HepG2 (cell line): ENCODE measurements around the gene SPSB2. TPM values are rescaled to one million over a fixed set of nuclear protein-coding genes. Genes with fewer than 3 reads are reported as not detected.
A peak's percentile ranks its signal among the peaks of the same experiment; 100 is the strongest.

ENCODE experiments used
- AHR ChIP-seq: IDR thresholded peaks from 2 replicates; pipeline ENCODE4 v1.6.1; 2018; ENCODE audit warnings: missing genetic modification reagents, missing compliant biosample characterization
- AKNA ChIP-seq: sonication (generic); formaldehyde crosslinking; IDR thresholded peaks from 2 replicates; pipeline ENCODE4 v1.4.0; 2020; ENCODE audit warnings: missing genetic modification reagents, borderline replicate concordance
- DDIT3 ChIP-seq: sonication (generic); formaldehyde crosslinking; IDR thresholded peaks from 2 replicates; pipeline ENCODE4 v1.4.0; 2020; ENCODE audit warnings: mild to moderate bottlenecking, missing genetic modification reagents
- MTERF4 ChIP-seq: sonication (generic); formaldehyde crosslinking; IDR thresholded peaks from 2 replicates; pipeline ENCODE4 v1.8.0; 2023; ENCODE audit warnings: mild to moderate bottlenecking, missing genetic modification reagents
- MTF1 ChIP-seq: sonication (generic); formaldehyde crosslinking; IDR thresholded peaks from 2 replicates; pipeline ENCODE4 v1.5.0; 2020; ENCODE audit warnings: missing genetic modification reagents
- REL ChIP-seq: sonication (generic); formaldehyde crosslinking; conservative IDR thresholded peaks from 2 replicates; pipeline ENCODE4 v1.8.0; 2022; ENCODE audit warnings: mild to moderate bottlenecking, missing genetic modification reagents, moderate library complexity
- RFX1 ChIP-seq: fragments of 450-650 bp; IDR thresholded peaks from 2 replicates; pipeline ENCODE4 v1.6.1; 2017
- SIX1 ChIP-seq: sonication (generic); formaldehyde crosslinking; IDR thresholded peaks from 2 replicates; pipeline ENCODE4 v1.4.0; 2020; ENCODE audit warnings: missing genetic modification reagents, borderline replicate concordance
- TCF12 ChIP-seq, 2 experiments: fragments of 450-650 bp in 1 of 2; sonication (generic) in 1 of 2; formaldehyde crosslinking in 1 of 2; IDR thresholded peaks; 2 replicates each; pipeline versions ENCODE4 v1.6.1 to v1.8.0; 2017 to 2022; ENCODE audit warnings: antibody characterized with exemption in 1 of 2, mild to moderate bottlenecking in 1 of 2, missing genetic modification reagents in 1 of 2, moderate library complexity in 1 of 2
- ZFAT ChIP-seq: sonication (generic); formaldehyde crosslinking; conservative IDR thresholded peaks from 2 replicates; pipeline ENCODE4 v1.8.1; 2023; ENCODE audit warnings: missing genetic modification reagents, inconsistent platforms
- ZNF510 ChIP-seq: sonication (generic); formaldehyde crosslinking; IDR thresholded peaks from 2 replicates; pipeline ENCODE4 v1.4.0; 2020; ENCODE audit warnings: low read depth, mild to moderate bottlenecking, missing genetic modification reagents
- ZNF652 ChIP-seq: IDR thresholded peaks from 2 replicates; pipeline ENCODE4 v1.6.1; 2016; ENCODE audit warnings: low read depth, borderline replicate concordance
- polyA plus RNA-seq, 8 experiments: library from polyadenylated mRNA; depleted of rRNA in 3 of 8; stranded (reverse) in 7 of 8; unstranded in 1 of 8; fragments of >200 nt; fragmentation: Illumina TruSeq in 4 of 8; extraction: Trizol in 4 of 8; gene quantifications; 2 replicates each; pipeline versions ENCODE4 v1.2.1 to v1.2.3, GENCODE V29; 2011 to 2016; ENCODE audit warnings: low read depth in 4 of 8, missing spikeins in 1 of 8, mixed read lengths in 1 of 8; ENCODE audit not compliant: insufficient read depth in 1 of 8
- total RNA-seq, 5 experiments: library from RNA; depleted of rRNA; stranded (reverse); fragments of >200 nt; fragmentation: Illumina TruSeq; extraction: Trizol; gene quantifications; 2 replicates each; pipeline ENCODE4 v1.2.3, GENCODE V29; 2016; ENCODE audit warnings: low read depth in 1 of 5
- TF ChIP-seq, protein P1 (sequence below): sonication (generic); formaldehyde crosslinking; IDR thresholded peaks from 2 replicates; pipeline ENCODE4 v1.4.0; 2020; ENCODE audit warnings: missing genetic modification reagents, borderline replicate concordance
- TF ChIP-seq, protein P2 (sequence below): sonication (generic); formaldehyde crosslinking; conservative IDR thresholded peaks from 2 replicates; pipeline ENCODE4 v1.8.0; 2022; ENCODE audit warnings: mild to moderate bottlenecking, moderate library complexity, missing genetic modification reagents
- TF ChIP-seq, protein P3 (sequence below): sonication (generic); formaldehyde crosslinking; IDR thresholded peaks from 2 replicates; pipeline ENCODE4 v1.9.0; 2021; ENCODE audit warnings: missing genetic modification reagents, mild to moderate bottlenecking, borderline replicate concordance

The SPSB2 gene
- total and polyA plus RNA-seq, 2 of the 13 experiments (the other 11 are each of a cell fraction or from before 2014, with no cell fraction given) = 2.0 to 6.2 TPM

DNA sequence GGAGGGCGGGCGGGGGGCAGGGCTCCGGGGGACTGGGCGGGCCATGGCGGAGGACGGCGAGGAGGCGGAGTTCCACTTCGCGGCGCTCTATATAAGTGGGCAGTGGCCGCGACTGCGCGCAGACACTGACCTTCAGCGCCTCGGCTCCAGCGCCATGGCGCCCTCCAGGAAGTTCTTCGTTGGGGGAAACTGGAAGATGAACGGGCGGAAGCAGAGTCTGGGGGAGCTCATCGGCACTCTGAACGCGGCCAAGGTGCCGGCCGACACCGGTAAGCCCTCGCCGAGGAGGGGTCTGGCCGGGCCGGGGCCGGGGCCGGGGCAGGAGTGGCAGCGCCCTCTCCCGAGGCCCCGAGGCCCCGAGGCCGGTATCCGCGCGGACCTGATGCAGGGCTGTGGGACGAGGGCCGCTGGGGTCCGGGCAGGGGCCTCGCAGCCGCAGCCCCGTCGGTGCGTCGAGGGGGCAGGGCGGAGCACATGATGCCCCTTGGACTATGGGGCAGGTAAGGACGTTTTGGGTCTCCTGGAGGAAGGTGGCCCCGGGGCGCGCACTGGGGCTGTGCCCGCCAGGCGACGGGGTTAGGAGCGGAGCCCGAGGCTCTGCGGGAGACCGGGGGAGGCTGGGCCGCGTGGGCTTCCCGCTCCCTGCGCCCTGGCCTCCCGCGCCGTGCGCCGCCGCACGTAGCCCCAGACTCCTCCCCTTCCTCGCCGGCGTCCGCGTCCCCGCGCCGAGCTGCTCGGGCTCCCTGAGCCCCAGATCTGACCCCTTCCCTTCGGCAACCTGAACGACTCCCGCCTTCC, 5.5 kb downstream of the SPSB2 start, which contains the start of gene TPI1 (continued):
- no peak for TF ChIP-seq MTERF4 (CRISPR knock-in tag)
- TF ChIP-seq MTF1 (CRISPR knock-in tag) = peak; percentile 70; the same call in 1 of the 2 replicates
- TF ChIP-seq REL (CRISPR knock-in tag) = no peak
- no peak for TF ChIP-seq SIX1 (CRISPR knock-in tag)
- TF ChIP-seq AKNA (CRISPR knock-in tag) = no peak
- TF ChIP-seq, protein P1, sequence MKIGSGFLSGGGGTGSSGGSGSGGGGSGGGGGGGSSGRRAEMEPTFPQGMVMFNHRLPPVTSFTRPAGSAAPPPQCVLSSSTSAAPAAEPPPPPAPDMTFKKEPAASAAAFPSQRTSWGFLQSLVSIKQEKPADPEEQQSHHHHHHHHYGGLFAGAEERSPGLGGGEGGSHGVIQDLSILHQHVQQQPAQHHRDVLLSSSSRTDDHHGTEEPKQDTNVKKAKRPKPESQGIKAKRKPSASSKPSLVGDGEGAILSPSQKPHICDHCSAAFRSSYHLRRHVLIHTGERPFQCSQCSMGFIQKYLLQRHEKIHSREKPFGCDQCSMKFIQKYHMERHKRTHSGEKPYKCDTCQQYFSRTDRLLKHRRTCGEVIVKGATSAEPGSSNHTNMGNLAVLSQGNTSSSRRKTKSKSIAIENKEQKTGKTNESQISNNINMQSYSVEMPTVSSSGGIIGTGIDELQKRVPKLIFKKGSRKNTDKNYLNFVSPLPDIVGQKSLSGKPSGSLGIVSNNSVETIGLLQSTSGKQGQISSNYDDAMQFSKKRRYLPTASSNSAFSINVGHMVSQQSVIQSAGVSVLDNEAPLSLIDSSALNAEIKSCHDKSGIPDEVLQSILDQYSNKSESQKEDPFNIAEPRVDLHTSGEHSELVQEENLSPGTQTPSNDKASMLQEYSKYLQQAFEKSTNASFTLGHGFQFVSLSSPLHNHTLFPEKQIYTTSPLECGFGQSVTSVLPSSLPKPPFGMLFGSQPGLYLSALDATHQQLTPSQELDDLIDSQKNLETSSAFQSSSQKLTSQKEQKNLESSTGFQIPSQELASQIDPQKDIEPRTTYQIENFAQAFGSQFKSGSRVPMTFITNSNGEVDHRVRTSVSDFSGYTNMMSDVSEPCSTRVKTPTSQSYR (CRISPR knock-in tag) = no peak; the same call in 1 of the 2 replicates
- no peak for TF ChIP-seq ZNF652 (CRISPR knock-in tag)
- no peak for TF ChIP-seq ZFAT (CRISPR knock-in tag)
- TF ChIP-seq AHR = peak; percentile 17; the same call in 1 of the 2 replicates
- TF ChIP-seq RFX1 = no peak
- no peak for TF ChIP-seq DDIT3
- no peak for TF ChIP-seq TCF12 (IDR thresholded peaks at IDR 0.05)
- TF ChIP-seq TCF12 (CRISPR knock-in tag; IDR thresholded peaks at IDR 0.05) = peak; percentile 33; the same call in 1 of the 2 replicates
- TF ChIP-seq, protein P2, sequence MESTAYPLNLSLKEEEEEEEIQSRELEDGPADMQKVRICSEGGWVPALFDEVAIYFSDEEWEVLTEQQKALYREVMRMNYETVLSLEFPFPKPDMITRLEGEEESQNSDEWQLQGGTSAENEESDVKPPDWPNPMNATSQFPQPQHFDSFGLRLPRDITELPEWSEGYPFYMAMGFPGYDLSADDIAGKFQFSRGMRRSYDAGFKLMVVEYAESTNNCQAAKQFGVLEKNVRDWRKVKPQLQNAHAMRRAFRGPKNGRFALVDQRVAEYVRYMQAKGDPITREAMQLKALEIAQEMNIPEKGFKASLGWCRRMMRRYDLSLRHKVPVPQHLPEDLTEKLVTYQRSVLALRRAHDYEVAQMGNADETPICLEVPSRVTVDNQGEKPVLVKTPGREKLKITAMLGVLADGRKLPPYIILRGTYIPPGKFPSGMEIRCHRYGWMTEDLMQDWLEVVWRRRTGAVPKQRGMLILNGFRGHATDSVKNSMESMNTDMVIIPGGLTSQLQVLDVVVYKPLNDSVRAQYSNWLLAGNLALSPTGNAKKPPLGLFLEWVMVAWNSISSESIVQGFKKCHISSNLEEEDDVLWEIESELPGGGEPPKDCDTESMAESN (CRISPR knock-in tag) = peak; percentile 78
- no peak for TF ChIP-seq ZNF510 (CRISPR knock-in tag)
- TF ChIP-seq, protein P3, sequence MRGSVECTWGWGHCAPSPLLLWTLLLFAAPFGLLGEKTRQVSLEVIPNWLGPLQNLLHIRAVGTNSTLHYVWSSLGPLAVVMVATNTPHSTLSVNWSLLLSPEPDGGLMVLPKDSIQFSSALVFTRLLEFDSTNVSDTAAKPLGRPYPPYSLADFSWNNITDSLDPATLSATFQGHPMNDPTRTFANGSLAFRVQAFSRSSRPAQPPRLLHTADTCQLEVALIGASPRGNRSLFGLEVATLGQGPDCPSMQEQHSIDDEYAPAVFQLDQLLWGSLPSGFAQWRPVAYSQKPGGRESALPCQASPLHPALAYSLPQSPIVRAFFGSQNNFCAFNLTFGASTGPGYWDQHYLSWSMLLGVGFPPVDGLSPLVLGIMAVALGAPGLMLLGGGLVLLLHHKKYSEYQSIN (CRISPR knock-in tag) = no peak
